ENCODE results near the gene FOXL3. TPM values are rescaled to one million over a fixed set of nuclear protein-coding genes. Genes with fewer than 3 reads are reported as not detected.

The FOXL3 gene
- total RNA-seq, 1 experiment from 2014 or later = not detected

GRCh38 chr7:264541-265191 lies 25.3 kb upstream of the FOXL3 start:
- ChIA-PET CTCF (no interaction called here), POLR2A (ENCODE audit: low non-redundant PET) (no interaction called here)
- Histone ChIP-seq H3K4me1 (ENCODE audit: insufficient read depth, low read length, poor library complexity, severe bottlenecking) (no peaks in the 10 kb centered on the region), H3K27me3 (replicated peaks; ENCODE audit: insufficient read depth, low read depth, low read length, poor library complexity) (no peaks in the 10 kb centered on the region), H3K27ac (ENCODE audit: low read depth, low read length, poor library complexity, severe bottlenecking) (no peak overlapping the region), H3K36me3 (ENCODE audit: insufficient read depth, low read length, poor library complexity, severe bottlenecking) (peaks cover 19% of the 10 kb centered on the region), H3K9me3 (ENCODE audit: low read depth, low read length, poor library complexity, severe bottlenecking) (peaks cover 16% of the 10 kb centered on the region), H3K4me3 (ENCODE audit: low read depth, low read length, poor library complexity, severe bottlenecking) (no peak overlapping the region)
- no TSS peak for BruUV-seq (replicated peaks)
- TF ChIP-seq EZH2 (IDR thresholded peaks at IDR 0.05; ENCODE audit: borderline replicate concordance, low read depth, low read length, poor library complexity, severe bottlenecking) (no peak), CTCF (conservative IDR thresholded peaks at IDR 0.05; ENCODE audit: low read depth, low read length) (no peak)
- DNase-seq (ENCODE audit: low spot score) = no peak
- intact Hi-C loops (cut with micrococcal nuclease; ENCODE audit: unreplicated experiment) = no loop called here

GRCh38 chr7:265192-265997 lies 24.6 kb upstream of the FOXL3 start:
- H3K4me1 ChIP-seq (ENCODE audit: insufficient read depth, low read length, poor library complexity, severe bottlenecking) = no peaks in the 10 kb centered on the region
- H3K4me3 ChIP-seq (ENCODE audit: low read depth, low read length, poor library complexity, severe bottlenecking) = no peak overlapping the region
- H3K9me3 ChIP-seq (ENCODE audit: low read depth, low read length, poor library complexity, severe bottlenecking) = peaks cover 16% of the 10 kb centered on the region
- intact Hi-C loops (cut with micrococcal nuclease; ENCODE audit: unreplicated experiment) = no loop called here
- TSS peak; percentile 15 for BruUV-seq (replicated peaks)
- no peaks in the 10 kb centered on the region for H3K27me3 ChIP-seq (replicated peaks; ENCODE audit: insufficient read depth, low read depth, low read length, poor library complexity)
- POLR2A ChIA-PET (ENCODE audit: low non-redundant PET) = no interaction called here
- TF ChIP-seq CTCF (conservative IDR thresholded peaks at IDR 0.05; ENCODE audit: low read depth, low read length) (no peak), EZH2 (IDR thresholded peaks at IDR 0.05; ENCODE audit: borderline replicate concordance, low read depth, low read length, poor library complexity, severe bottlenecking) (no peak)
- no peak for DNase-seq (ENCODE audit: low spot score)
- peaks cover 11% of the 10 kb centered on the region for H3K36me3 ChIP-seq (ENCODE audit: insufficient read depth, low read length, poor library complexity, severe bottlenecking)
- H3K27ac ChIP-seq (ENCODE audit: low read depth, low read length, poor library complexity, severe bottlenecking) = no peak overlapping the region
- CTCF ChIA-PET = no interaction called here

GRCh38 chr7:265998-266850 lies 23.7 kb upstream of the FOXL3 start:
- no peaks in the 10 kb centered on the region for H3K4me1 ChIP-seq (ENCODE audit: insufficient read depth, low read length, poor library complexity, severe bottlenecking)

More at GRCh38 chr7:265998-266850, 23.7 kb upstream of the FOXL3 start:
- H3K27me3 ChIP-seq (replicated peaks; ENCODE audit: insufficient read depth, low read depth, low read length, poor library complexity) = no peaks in the 10 kb centered on the region
- peaks cover 3% of the 10 kb centered on the region for H3K36me3 ChIP-seq (ENCODE audit: insufficient read depth, low read length, poor library complexity, severe bottlenecking)
- CTCF ChIA-PET = no interaction called here
- no peak for TF ChIP-seq EZH2 (IDR thresholded peaks at IDR 0.05; ENCODE audit: borderline replicate concordance, low read depth, low read length, poor library complexity, severe bottlenecking)
- no peak for TF ChIP-seq CTCF (conservative IDR thresholded peaks at IDR 0.05; ENCODE audit: low read depth, low read length)
- DNase-seq (ENCODE audit: low spot score) = no peak
- no peak overlapping the region for H3K4me3 ChIP-seq (ENCODE audit: low read depth, low read length, poor library complexity, severe bottlenecking)
- H3K9me3 ChIP-seq (ENCODE audit: low read depth, low read length, poor library complexity, severe bottlenecking) = peaks cover 16% of the 10 kb centered on the region
- POLR2A ChIA-PET (ENCODE audit: low non-redundant PET) = no interaction called here
- H3K27ac ChIP-seq (ENCODE audit: low read depth, low read length, poor library complexity, severe bottlenecking) = no peak overlapping the region
- intact Hi-C loops (cut with micrococcal nuclease; ENCODE audit: unreplicated experiment) = no loop called here
- BruUV-seq (replicated peaks) = no TSS peak

All from A673 (cell line).